ENCODE data around the gene NPAS2. TPM values are rescaled to one million over a fixed set of nuclear protein-coding genes. Genes with fewer than 3 reads are reported as not detected.

NPAS2 gene
- polyA plus RNA-seq, 3 donors, result 10.6 to 12.0 (median 11.5) TPM

DNA sequence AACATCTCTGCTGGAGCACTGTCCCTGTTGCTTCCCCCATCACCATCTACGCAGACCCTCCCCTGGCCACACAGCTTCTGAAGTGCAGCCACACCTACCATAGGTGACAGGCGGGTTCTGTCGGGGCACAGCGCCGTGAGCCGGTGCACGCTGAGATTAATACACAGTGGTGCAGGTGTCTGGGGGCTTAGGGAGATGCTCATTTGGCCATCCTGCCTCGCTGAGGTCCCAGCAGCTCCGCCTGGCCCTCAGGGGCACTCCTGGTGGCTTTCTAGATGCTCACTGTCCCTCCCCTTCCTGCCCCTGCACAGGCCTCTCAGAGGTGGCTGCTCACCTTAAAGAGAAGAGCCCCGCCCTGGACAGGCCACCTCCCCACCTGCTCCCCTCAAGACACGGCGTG, 163.3 kb downstream of the NPAS2 start:
- DNase-seq (ENCODE audit: low read depth in 3 of 3, low spot score in 2 of 3), result no peak

DNA sequence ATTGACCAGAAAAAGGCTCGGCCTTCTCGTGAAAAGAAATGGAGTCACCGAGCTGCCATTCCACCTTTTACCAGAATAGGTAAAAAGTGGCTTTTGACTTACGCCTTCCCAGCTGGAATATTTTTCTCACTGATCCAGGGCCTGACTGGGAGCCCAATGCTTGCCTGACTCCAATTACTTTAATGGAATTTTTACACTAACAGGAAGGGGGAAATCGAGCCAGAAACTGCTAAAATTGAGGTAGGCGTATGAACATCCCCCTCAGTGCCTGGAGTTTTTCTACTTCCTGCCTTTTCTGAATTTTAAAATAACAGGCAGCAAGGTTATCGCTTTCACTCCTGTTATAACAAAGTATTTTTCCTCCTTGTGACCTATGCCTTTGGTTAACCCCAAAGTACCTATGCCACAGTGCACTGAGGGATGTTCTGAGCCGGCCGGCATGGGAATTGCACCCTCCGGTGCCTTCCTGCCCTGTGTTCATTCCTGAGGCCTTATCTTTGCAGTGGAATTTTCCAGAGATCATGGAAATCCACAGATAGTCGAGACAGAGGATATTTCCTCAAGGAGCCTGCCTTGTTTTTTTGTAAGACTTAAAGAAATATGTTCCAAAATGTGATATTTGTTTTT, 163.9 kb downstream of the NPAS2 start:
- no peak for DNase-seq (ENCODE audit: low read depth in 3 of 3, low spot score in 2 of 3)

DNA sequence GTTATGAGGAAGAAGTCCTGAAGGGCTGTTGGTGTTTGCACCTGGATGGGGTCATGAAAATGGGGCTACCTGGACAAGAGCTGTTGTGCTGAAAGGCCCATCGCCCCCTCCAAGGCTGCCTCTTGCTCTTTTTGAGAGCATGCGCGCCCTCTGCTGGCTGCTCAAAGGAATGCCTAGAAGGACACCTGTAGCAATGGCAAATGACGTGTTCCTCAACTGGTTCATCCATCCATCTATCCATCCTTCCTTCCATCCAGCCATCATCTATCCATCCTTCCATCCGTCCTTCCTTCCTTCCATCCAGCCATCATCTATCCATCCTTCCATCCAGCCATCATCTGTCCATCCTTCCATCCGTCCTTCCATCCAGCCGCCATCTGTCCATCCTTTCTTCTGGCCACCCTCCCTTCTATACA, 165.0 kb downstream of the NPAS2 start:
- no peak for DNase-seq (ENCODE audit: low read depth in 3 of 3, low spot score in 2 of 3)

DNA sequence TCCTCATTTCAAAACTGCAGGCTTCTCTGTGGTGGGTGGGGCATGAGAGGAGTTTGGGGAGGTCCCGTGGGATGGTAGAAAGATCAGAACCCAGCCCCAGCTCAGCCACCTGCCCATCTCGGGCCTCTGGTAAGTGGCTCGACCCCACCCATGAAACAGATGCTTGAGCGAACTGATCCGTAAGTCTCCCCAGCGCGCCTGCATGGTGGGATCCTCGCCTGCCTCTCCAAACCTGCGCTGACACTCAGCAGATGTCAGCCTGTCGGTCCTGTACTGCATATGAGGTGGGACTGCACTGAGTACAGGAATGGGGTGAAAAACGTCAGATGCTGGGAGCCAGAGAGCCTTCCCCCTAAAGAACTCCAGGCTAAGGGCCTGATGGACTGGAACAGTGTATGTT, 166.2 kb downstream of the NPAS2 start:
- DNase-seq (ENCODE audit: low read depth in 3 of 3, low spot score in 2 of 3), result no peak

DNA sequence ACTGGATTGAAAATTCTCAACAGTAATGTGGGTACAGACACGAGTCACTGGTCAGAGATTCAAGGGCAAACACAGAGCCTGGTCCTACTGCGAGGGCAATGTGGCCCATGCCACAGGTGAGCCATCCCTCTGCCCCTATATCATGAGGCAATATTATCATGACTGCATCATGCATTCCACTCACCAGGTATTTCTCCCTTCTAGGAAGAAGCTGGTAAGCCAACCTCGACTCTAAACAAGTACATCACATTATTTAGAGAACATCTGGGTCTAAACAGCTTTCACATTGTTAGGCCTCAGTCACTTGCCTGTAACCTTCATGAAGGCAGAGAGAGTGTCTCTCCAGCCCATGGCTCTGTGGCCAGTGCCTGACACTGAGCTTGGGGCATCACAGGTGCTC, 167.6 kb downstream of the NPAS2 start:
- no peak for DNase-seq (ENCODE audit: low read depth in 3 of 3, low spot score in 2 of 3)

DNA sequence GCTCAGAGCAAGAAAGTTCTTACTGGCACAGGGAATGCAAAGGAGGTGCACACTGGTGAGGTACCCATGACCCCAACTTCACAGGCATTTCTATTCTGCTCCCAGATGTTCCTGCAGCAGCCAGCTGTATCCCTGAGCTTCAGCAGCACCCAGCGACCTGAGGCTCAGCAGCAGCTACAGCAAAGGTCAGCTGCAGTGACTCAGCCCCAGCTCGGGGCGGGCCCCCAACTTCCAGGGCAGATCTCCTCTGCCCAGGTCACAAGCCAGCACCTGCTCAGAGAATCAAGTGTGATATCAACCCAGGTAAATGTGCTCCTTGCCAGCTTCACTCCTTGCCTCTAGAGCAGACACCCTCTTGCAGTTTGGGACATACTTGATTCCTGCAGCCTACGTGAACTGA, 168.0 kb downstream of the NPAS2 start:
- no peak for DNase-seq (ENCODE audit: low read depth in 3 of 3, low spot score in 2 of 3)

DNA sequence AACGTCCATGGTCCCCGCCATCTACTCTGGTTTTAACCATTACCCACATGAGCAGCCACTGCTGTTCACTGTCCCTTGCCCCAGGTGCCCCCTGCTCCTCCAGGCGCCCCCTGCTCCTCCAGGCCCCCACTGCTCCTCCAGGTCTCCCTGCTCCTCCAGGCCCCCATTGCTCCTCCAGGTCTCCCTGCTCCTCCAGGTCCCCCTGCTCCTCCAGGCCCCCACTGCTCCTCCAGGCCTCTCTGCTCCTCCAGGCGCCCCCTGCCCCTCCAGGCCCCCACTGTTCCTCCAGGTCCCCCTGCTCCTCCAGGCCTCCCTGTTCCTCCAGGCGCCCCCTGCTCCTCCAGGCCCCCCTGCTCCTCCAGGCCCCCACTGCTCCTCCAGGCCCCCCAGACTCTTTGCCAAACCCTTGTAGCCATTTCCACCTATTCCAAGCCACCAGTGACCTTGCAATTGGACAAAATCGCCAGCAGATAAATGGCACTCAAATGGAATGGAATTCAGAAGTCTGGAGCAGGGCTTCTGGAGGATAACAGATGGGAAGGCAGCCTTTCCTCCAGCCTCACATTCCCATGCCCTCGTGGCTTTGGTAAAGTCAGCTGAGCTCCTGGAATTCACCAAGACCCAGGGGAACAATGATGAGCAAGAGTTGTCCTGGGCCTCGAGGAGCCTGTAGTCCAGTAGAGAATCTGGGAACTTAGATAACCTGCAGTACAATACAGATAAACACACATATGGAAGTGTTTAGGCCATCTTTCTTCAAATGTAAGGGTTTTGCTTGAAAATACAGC, 168.9 kb downstream of the NPAS2 start:
- no peak for DNase-seq (ENCODE audit: low read depth in 3 of 3, low spot score in 2 of 3)

DNA sequence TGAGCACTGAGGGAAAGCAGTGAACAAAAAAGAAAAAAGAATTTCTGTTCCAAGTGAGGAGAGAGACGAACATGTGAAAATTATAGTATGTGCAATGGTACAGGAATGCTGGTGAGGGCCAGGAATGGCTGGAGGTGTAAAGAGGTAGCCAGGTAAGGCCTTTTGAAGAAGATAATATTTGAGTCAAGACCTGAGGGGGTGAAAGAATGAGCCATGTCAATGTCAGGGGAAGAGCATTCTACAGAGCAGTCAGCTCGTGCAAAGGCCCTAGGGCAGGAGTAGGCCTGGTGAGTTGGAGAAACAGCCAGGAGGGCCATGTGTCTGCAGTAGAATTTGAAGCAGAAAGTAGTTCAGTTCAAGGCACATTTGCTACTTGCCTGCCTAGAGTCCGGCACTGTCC, 169.7 kb downstream of the NPAS2 start:
- no peak for DNase-seq (ENCODE audit: low read depth in 3 of 3, low spot score in 2 of 3)

DNA sequence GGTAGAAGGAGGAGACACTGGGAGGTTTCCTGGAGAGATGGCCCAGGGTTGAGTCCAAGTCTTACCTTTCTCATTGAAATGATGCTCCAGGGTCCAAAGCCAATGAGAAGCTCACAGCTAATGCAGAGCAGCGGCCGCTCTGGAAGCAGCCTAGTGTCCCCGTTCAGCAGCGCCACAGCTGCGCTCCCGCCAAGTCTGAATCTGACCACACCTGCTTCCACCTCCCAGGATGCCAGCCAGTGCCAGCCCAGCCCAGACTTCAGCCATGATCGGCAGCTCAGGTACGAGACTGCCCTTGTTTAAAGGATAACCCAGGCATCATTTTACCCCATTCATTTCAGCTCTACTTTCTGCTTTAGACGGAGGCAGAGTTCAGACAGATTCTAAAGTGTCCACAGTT, 170.2 kb downstream of the NPAS2 start:
- DNase-seq (ENCODE audit: low read depth in 3 of 3, low spot score in 2 of 3), result no peak

DNA sequence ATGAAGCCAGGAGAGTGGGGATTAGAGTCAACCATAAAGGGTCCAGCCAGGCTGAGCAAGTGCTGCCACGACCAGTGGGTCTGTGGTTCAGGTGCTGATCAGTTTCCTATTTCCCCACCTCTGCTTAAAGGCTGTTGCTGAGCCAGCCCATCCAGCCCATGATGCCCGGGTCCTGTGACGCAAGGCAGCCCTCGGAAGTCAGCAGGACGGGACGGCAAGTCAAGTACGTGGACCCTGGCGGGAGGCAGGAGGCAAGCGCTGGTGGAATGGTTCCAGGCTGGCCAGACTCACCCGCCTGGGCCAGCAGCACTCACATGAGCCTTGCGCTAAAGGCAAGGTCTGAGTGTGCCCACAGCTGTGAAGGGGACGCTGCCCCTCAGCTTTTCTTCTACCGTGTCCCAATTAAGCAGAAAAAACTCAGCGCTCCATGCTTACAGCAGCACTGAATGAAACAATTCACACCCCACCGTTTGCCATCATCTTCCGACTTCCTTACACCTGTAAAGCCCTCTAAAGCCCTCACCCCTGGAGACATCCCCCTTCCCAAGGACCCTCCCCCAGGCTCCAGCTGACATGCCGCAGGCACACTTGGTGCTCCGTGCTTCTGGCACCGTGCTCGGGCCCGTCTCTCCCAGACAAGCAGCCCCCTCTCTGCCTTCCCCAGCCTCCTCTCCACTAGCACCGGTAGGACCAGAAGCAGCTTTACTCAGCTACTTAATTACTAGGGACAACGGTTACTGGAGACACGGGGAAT, 170.9 kb downstream of the NPAS2 start:
- no peak for DNase-seq (ENCODE audit: low read depth in 3 of 3, low spot score in 2 of 3)

DNA sequence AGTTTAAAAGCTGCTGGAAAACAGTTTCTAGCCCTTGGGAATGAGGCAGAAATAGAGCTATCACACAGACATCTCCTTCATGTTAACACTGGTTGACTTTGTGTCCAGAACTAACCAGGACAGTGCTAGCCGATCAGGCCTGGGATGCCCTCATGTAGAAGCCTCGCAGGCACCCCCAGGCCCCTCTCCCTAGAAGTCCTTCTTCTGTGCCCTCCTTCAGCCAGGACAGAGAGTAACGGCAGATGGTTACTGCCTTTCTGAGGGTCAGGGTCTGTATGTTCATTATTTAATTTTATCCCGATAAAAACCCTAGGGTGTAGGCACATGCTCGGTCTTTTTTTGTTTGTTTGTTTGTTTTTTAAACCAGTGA, 171.4 kb downstream of the NPAS2 start:
- no peak for DNase-seq (ENCODE audit: low read depth in 3 of 3, low spot score in 2 of 3)

DNA sequence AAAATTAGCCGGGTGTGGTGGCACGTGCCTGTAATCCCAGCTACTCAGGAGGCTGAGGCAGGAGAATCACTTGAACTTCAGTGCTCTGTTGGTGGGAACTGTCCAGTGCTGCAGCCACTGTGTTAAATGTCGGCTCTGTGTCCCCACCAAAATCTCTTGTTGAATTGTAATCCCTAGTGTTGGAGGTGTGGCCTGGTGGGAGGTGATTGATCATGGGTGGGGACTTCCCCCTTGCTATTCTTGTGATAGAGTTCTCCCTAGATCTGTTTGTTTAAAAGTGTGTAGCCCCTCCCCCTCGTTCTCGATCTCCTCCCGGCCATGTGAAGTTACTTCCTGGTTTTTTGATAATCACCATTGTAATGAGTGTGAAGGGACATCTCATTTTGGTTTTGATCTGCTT, 172.3 kb downstream of the NPAS2 start:
- DNase-seq (ENCODE audit: low read depth in 3 of 3, low spot score in 2 of 3), result no peak

DNA sequence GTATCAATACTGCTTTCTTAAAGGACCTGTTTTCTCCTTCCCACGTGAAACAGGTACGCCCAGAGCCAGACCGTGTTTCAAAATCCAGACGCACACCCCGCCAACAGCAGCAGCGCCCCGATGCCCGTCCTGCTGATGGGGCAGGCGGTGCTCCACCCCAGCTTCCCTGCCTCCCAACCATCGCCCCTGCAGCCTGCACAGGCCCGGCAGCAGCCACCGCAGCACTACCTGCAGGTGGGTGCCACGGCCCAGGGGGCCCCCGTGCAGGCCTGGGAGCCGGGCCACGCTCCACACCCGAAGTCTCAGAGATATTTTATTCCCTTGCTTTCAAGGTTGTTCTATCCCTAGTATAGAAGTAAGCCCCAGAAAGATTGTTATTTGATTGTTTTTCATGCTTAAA, 173.4 kb downstream of the NPAS2 start:
- DNase-seq (ENCODE audit: low read depth in 3 of 3, low spot score in 2 of 3), result no peak

DNA sequence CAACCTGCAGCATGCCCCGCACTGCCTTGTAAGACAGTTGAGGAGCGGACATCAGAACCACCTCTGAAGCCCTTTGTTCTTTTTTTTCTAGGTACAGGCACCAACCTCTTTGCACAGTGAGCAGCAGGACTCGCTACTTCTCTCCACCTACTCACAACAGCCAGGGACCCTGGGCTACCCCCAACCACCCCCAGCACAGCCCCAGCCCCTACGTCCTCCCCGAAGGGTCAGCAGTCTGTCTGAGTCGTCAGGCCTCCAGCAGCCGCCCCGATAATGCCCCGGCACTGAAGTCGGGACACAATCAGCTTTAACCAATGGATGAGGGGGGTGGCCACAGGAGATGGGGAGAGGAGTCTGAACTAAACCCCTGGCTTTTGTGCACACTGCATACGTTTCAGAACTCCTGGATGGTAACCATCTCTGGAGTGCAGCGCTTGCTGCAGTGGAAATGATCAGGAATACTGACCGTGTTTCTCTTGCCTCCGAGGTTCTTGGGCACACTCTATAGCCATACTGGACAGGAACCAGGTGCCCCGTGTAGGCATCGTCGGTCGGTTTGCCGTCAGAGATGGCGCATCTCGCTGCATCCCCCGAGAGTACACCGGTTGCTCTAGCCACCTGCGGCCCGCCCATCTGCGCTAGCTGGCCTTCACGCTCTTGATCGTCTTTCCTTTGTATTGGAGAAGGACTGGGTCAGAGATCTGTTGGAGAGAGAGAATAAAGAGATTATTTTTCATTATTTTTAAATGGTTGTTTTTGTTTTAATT, 175.6 kb downstream of the NPAS2 start:
- no peak for DNase-seq (ENCODE audit: low read depth in 3 of 3, low spot score in 2 of 3)

DNA sequence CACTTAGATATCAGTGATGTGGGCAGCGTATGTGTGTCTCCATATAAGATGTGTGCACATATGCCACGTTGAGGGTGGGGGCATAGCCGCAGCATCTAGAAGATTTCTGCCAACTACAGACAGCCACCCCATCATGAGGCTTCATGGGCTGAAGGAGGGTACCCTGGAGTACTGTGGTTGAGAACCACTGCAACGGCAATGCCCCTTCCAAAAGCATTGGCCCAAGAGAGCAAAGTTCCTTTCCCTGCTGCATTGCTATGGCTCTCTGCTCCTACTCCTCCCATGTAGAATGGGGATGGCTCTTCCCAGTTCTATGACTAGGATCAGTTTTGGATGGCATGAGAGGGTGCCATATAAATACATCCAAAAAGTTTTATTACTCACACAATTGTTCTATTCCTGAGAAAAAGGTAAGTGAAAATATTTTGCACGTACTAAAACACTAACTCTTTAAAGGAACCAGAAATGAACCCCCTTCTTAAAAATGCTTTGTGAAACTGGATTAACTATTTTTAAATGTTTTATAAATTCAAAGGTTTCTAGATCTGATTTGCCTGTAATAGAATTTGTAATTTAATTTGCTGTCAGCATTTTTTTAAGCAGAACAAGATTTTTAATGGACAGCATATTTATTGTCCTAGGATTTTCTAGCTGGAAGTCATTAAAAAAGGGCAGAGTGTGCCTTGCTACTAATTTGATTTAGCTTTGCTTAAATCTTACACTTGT, 177.7 kb downstream of the NPAS2 start:
- no peak for DNase-seq (ENCODE audit: low read depth in 3 of 3, low spot score in 2 of 3)

DNA sequence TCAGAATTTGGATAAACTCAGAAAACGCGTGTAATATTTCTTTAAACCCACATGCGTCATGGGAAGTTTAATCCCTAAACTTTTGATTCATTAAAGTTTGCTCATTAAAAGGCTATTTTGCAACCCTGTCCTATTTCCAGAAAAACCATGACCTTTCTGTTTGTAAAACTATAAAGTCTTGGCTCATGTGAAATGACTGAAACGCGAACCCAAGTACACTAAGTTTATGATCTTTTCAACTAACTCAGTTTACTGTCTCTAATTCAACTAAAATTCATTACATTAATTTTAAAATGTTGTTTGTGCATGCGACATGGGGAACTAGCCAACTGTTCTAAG, 178.3 kb downstream of the NPAS2 start:
- DNase-seq (ENCODE audit: low read depth in 3 of 3, low spot score in 2 of 3), result no peak

DNA sequence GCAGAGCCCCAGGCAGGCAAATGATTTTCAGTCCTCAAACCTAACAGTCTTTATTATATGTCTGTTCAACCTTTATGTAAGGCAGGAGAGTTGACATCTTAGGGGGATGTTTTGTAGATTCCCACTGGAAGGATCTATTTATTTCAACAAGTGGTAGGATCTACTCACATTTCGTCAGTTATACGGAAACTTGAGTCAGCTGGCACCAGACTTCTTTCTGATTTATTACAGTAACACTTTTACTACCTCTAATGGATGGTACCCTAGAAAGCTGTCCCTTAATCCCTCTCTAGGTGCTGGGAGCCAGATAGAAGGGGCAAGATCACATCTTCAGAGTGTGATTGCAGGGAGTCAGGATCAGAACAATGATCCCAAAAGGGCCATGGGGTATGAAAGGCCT, 180.1 kb downstream of the NPAS2 start:
- DNase-seq (ENCODE audit: low read depth in 3 of 3, low spot score in 2 of 3), result no peak

DNA sequence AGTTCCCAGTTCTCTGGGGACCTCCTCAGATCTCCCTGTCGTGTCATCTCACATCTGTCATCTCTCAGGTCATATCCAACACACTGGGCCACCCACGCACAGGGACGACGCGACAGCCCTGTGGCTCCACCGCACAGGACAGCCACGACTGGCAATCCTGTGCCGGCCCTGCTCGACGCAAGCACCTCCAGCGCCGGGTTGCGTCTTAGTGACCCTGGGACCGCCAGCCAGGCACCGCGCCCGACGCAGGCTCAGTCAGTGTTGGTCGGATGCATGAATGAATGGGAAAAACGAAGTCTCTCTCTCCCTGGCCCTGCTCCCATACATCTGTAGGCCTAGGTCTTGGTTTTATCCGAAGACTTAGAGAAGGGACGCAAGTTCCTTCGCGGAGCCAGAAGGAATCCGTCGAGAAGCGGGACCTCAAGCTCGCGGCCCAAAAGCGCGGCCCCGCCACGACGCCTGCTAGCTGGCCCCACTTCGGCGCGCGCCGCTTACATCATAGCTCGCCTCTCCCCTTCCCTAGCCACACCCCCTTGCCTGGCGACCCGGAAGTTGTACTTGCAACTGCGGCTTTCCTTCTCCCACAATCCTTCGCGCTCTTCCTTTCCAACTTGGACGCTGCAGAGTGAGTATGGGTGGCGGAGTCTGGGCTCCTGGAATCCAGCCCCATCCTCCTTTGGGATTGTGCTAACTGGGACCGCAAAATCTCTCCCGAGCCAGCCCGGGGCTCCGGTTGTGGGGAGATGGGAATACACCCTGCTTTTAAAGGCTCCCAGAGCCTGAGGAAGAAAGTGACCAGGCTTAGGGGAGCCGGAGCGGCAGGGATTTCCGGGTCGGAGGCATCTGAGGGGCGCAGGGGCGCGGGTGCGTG, 182.0 kb downstream of the NPAS2 start, which contains the start of gene RPL31:
TSS of gene RPL31 (plus strand) at position 599 of the 871 bp plus-strand sequence. CDS start 413 bp downstream, outside the sequence.
- peak; percentile 91 to 96 (median 94) for DNase-seq (ENCODE audit: low read depth in 3 of 3, low spot score in 2 of 3)

DNA sequence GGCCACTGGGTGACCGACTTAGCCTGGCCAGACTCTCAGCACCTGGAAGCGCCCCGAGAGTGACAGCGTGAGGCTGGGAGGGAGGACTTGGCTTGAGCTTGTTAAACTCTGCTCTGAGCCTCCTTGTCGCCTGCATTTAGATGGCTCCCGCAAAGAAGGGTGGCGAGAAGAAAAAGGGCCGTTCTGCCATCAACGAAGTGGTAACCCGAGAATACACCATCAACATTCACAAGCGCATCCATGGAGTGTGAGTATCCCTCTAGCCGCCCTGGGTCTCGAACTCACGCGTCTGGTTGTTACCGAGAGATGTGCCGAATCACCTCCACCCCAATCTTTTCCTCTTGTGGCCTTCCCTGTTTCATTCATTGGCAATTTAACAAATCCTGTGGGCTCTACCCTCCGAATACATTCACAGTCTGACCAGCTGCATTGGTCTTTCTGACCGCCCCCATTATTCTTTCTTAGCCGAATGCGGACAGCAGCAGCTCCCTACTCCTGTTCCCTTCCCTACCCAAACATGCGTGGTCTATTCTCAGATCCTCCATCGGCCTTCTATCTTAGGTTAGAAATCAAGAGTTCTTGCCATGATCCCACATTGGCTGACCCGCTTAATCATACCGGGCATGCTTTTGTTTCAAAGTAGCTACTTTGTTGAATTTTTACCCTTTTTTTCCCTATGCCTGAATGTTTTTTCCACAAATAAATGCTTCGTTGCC, 182.8 kb downstream of the NPAS2 start:
- no peak for DNase-seq (ENCODE audit: low read depth in 3 of 3, low spot score in 2 of 3)

Data from right renal cortex interstitium (tissue), 3 donors.